HG03064 (cell line): ENCODE results near the gene FOXP1.

Source experiments
- ATAC-seq: cut with Tn5 transposase; IDR thresholded peaks from one replicate; pipeline ENCODE4 v1.9.1; 2021; ENCODE audit warnings: low read depth; ENCODE audit not compliant: unreplicated experiment

Gene FOXP1

DNA sequence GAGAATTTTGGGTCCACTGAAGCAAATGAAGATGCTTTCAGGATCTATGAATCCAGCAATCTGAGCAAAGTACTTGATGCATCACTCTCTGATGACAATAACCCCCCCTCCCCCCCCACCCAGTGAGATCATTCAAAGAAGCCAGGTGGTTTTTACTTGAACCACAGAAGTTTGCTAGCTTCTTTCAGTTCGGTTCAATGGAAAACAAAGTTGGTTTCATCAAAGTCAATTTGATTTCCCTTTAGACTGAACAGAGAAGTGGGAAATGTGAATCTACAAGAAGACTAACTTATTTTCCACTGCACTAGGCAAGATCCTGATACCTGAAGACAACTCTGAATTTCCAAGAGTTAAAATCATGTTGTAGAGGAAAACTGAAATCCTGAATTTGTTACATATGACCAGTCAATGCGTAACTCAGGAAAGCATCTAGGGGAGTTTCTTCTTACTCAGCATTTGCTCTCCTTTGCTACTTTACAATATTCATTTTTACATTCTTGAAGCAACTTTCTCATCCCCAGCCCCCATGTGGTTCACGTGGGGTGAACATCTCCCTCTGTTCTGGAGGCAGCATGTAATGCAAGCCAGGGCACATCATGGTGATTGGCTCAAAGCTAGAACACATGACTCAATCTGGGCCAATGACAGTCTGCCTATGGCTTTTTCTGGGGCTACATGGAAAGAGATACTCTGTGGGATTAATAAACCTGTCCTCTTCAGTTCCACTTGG lies 572.6 kb downstream of the FOXP1 start:
- peak; percentile 52 for ATAC-seq

DNA sequence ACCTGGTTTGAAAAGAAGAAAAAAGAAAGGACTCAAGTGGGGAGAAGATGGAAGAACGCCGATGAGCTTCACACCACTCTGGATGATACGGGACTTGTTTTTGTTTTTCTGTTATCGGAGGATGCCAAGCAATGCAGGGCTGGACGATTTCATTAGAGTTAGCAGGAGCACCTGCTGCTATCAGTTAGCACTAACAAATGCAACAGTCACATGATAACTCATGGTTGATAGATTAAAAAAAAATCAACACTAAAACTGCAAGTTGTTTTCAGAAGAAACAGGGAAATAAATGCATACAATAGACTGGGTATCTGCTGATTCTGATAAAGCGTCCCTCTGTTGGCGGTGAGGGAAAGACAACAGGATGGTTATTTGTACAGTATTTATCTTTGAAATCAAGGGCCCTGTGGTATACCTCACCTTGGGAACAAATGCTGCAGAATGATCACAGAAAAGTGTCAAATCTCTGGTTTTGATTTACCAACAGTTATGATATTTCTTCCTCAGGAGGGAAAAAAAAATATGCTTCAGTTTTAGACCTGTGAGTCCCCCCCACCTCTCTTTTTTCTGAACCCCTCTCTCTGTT lies 575.1 kb downstream of the FOXP1 start:
- ATAC-seq: no peak

DNA sequence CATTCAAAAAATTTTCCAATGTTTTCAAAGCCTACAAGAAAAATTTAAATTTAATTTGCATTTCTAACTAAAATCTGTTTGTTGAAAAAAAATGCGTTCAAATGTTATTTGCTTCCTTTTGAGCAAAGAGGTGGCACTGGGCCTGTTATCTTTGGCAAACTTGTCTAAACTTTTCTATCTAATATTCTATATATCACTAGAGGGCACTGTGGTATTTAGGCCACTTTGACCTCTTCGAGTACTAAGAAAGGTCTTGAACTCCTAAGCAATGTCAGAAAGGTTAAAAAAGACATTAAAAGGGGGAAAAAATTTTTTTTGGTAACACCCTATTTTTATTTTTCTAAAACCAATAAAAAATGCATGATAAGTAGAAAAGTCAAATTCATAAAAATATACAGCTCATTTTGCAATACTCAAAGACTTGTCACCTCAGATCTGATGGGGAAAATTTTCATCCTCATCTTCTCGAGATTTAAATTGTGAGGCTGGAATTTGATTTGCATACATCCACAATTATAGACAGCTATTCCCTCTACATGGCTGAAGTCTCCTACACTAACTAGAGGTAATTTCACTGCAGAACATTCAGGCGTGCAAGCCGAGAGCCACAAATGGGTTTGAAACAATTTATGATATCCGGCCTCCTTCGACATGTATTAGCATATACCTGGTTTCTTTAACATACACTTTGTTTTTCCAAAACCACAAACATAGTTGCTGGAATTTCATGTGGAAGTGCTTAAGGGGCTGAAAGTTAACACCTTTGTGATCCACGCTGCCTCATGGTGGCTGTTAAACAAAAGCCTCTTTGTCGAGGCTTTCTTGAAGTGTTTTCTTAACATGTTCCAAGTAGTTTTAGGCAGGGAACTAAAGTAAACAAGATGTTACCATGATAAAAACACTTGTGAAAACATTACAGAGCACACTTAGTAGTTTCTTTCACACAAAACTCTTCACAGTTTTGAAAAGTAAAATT lies 576.4 kb downstream of the FOXP1 start:
- no peak for ATAC-seq

DNA sequence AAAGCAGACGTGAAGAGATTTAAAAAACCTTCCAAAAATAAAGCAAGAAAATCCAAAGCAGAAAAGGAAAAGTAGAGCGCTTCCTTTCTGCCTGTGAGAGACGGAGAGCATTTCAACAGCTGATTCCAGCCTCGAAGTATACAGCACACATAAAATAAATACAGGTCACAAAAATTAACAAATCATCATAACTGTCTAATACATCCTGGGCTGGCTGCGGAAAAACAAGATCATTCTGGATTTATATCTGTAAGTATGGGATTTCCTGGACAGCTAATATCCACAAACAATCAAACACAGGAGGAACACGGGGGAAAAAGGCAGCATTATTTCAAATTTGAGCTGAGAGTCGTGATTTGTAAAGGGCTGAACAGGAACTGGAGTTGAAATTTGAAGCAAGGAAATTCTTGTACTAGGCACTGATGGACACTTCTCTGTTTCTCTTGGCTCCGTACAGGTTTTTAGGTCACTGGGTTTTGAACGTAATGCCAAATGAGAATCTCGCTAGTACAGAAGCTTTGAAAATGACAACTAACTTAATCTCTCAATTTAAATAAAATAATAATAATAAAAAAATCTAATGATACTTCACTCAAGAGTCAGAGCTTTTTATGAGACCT lies 577.7 kb downstream of the FOXP1 start:
- ATAC-seq: no peak

DNA sequence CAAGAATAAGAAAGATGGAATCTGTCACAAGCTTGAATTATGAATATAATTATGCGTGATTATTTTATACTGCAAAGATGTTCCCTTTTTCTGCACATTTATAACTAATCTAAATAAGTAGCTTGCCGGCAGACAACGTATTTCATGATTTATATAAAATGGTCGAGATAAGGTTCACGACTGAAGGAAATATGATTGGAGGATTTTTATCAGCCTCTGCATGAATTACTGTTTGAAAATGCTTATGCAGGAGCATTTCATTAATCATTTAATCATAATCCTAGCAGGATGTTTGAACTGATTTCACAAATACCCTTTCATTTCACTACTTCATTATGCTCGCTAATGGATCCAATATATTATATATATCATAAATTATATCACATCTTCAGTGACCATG lies 580.0 kb downstream of the FOXP1 start:
- no peak for ATAC-seq

DNA sequence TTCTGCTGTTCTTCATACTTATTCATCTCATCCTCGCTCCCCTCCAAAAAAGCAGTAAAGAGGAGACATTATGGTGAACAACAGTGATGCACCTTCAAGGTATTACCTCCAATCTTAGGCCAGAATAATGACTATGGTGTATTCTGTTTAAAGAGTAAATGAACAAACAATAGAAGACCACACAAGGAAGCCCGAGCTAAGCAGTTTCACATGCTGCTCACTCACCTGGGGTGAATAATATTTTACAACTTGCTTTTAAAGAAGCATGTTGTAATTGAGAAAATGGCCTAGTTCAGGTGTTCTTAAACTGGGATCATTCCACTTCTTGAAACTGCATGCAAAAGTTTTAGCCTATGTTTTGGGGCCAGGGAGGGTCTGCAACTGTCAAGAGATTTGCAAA lies 581.2 kb downstream of the FOXP1 start:
- no peak for ATAC-seq

DNA sequence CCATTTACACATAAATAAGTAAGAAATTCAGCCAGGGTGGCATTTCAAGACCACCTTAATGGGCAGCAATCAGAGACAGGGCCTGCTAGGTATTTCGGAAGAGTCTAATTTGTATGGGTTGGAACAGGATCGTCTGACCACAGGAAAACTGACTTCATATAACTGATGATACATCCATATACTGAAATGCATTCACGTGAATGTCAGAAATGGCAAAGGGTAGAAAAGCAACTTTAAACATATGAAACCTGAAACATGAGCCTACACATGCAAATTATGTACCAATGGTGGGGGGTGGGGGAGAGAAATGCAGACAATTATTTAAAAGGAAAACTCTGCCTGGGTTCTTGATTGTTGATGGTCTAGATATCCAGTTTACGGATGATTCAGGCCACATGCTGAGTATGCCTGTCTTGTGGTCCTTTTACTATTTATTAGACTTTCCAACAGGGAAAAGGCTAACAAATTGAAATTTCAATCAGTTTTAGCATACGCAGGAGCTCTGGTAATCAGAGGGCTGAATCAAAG lies 582.2 kb downstream of the FOXP1 start:
- ATAC-seq: no peak

DNA sequence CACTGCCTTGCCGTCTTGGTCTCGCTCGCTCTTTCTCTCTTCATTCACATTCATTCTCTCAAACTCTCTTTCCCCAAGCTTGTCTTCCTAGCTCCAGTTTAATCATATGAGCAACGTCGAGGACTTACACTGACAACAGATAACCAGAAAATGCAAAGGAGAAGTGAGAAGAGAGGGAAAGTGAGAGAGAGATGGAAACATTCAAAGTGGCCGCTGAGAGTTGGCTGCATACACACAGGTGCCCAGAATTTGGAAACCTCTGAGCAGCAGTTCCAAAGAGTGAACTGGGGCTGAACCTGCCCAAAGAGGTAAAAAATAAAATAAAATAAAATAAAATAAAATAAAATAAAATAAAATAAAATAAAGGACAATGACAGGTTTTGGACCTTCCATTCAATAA lies 583.0 kb downstream of the FOXP1 start:
- no peak for ATAC-seq

DNA sequence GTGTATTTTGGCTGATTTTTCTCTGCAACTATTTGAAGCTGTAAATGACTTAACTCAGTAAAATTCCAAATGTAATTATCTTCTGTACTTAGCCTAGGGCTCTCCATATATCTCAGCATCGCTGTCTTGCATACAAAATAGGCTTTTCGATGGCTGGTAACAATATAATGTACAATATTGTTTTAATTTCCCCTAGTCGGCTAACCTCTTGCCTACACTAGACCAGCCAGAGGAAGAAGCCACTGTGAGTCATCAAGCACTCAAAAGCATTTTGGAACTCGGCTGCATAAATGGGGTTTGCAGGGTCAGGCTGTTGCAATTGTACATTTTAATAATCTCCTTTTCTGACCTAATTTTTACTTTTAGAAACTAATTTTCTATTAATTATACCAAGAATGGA lies 583.8 kb downstream of the FOXP1 start:
- ATAC-seq: no peak

DNA sequence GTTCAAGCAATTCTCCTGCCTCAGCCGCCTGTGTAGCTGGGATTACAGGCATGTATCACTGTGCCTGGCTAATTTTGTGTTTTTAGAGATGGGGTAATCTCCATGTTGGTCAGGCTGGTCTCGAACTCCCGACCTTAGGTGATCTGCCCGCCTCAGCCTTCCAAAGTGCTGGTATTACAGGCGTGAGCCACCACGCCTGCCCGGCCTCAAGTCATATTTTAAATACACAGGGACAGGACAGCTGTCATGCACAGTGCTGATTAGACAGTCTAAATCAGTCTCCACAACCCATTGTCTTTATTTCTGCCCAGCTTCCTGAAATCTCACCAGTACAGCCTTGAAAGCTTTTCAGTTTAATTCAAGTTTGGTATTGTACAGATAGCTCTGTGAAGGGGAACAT lies 587.4 kb downstream of the FOXP1 start:
- no peak for ATAC-seq

DNA sequence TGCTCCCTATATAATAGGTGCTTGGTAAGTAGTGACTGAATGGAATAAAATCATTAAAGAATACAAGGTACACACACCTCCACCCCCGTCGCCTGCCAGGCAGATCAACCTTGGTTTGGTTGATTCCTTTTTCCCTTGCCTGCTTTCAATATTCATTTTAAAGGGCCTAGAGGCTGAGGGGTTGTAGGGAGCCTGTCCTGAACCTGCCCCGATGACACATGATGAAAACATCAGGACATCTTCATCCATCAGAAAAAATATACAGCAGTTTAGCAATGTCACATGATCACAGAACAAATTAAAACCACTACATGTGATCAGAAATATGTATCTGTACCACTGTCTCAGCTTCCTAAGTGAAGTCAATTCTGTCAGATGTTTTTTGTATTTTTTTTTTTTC lies 588.9 kb downstream of the FOXP1 start:
- ATAC-seq: no peak

DNA sequence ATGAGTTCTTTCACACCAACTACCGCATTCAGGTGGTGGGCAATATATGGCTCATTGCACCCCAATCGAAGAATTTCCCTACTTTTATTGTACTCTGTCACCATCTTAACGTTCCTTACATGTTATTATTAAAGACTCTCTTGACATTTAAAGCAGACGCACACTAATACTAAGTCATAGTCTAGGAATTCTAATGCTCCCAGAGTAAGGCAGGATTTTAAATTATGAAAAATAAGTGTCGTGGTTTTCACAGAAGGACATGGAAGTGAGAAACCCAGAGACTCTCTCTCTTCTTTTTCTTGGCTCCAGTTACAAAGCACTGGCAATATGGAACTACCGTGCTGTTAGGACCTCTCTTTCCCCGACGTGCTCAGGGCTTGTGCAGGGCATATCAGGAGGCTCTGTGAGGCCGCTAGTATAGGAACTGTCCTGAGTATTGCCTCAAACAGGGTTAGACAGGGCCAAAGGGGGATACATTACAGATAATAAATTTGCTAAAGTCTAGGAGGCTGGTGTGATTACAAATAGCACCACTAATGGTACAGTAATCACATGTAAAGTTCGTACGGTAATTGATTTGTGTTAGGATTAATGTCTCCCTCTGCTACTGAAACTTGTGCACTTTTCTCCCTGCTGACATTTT lies 590.8 kb downstream of the FOXP1 start:
- no peak for ATAC-seq

DNA sequence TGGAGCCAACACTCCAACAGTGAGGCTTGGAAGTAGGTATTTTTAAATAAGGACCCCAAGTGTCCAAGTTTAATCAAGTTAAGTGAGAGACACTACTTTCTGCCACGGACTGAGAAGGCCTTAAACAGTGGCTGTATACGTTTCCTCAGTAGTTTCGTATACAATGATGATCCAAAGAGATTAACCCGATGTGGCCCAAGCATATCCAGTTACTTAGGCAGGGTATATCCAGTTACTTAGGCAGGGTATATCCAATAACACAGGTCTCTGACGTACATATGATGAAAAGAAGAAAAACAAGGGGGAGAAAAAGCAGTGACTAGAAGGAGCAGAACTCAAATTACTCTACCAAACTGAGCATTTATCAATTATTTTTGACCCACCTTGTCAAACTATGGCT lies 591.4 kb downstream of the FOXP1 start:
- ATAC-seq: no peak

DNA sequence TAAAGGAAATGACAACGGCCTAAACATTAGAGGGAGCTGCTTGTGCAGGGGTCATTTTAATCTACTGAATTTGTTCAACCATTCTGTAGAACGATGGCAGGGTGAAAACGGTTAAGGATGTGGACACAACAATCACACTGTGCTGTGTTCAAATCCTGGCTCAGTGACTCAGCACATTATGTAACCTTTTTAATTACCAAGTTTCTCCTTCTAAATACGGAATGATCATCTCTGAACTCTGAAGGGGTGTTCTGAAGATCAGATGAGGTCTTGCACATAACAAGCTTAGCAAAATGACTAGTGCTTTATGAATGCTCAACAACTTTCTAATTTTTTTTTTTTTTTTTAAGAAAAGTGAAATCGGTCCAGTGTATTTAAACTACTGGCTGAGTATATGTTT lies 592.8 kb downstream of the FOXP1 start:
- ATAC-seq: no peak

DNA sequence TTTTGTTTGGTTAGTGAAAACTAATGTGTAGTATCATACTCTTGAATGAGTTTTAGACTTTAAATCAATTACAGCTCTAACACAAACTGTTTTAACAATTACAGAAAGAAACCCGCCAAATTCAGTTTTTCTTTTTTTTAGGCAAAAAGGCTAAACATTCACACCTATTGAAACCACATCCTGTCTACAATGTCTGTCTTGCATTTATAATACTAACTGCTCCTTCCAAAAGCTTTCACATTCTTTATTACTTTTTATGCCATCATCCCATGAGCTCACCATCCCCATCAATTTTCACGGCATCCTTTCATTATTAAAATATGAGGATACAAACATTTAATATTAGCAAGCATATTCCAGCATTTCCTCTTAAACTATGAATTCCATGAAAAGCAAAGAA lies 593.3 kb downstream of the FOXP1 start:
- no peak for ATAC-seq

DNA sequence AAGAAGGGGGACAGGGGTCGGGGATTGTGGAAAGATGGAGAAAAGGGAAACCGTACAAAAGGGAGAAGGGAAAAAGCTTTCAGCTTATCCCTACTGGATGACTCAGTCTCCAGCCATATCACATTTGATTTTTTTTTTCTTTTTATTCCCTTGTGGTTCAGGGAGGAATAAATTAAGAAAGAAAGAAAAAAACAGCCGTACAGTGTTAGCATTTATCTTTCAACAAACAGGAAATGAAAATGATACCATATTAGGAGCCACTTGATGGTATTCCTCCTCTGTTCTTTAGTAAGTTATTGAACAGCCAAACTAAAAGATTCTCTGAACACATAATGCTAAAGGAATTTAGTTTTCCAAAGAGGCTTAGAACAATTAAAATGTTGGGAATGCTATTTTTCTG lies 594.4 kb downstream of the FOXP1 start:
- ATAC-seq: no peak

DNA sequence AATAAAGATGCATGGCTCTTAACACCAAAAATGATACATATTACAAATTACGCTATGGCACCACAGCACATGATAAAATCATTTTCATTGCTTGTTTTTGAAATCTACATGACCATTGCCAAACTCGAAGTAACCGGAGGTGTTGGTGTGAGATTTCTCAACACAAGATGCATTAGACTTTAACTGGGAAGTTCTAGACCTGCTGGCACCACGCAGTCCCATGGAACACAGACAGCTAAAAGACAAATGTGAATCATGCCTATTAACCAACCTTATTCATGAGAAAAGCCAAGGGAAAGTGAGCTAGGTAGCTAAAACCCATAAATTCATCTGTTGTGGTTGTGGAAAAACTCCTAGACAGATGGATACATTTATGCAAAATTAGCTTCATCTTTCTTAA lies 595.4 kb downstream of the FOXP1 start:
- no peak for ATAC-seq

DNA sequence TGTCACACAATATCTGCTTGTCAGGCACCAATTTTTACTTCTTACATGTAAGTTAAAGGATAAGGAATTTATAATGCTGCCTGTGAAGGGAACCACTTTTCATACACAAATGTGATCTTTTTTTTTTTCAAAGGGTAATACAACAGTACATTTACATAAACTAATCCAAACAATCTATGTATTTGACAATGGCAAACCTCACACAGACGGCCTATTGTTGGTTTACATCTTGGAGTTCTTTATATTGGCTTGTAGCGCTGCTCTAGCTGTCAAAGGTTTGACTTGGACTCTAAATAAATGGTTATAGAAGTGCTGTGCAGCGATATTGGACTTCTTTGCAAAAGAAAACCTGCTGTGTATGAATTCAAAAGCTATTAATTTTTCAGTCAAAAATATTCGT lies 598.0 kb downstream of the FOXP1 start:
- no peak for ATAC-seq

DNA sequence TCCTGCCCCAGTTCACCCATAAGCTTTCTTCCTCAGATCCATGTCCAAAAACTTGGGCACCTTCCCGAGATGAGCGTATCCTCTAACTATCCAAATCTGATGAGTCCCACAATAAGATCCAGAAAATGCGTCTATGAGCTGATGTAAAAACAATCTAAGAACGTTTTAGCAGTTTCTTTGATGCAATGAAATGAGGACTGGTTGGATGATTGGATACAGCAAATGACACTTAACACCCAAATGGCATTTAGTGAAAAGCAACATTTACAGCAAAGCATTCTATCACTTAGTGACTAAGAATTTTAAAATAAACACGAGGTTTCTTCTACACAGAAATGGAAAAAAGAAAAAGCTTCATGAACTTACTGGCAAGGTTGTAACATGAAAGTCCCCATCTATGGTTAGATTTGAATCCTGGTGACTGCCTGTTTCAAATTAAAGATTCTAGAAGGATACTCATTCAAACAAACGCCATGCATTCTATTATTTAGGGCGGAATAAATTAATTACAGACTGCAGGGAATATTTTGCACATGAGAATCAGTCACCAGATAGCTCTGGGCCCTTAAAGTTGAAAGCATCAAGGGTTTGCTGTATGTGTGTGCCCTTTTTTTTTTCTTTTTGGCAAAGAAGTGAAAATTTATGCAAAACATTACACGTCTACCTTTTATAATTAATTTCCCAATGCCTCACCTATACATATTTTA lies 598.6 kb downstream of the FOXP1 start:
- no peak for ATAC-seq

DNA sequence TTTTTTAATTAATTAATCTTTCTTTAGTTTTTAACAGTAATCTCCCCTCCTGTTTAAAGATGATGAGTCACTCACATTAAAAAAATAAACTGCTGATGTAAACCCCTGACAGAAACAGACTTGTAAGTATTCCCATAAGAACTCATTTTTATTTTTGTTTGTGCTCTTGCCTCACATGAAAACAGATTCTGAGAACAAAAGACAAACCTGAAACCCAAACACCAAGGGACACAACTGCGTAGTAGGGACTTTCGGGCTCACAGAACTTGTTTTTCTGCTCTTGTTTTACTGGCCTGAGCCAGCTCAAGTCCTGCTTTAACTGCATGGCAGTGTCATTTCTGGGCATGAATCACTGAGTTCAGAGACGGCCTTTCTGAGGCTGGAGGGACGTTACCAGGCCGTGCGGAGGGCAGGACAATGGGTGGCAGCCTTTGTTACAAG lies 600.8 kb downstream of the FOXP1 start:
- peak; percentile 75 for ATAC-seq
